Keratinocyte (primary cell): ENCODE results near the gene TYMS. TPM values are rescaled to one million over a fixed set of nuclear protein-coding genes. Genes with fewer than 3 reads are reported as not detected.

Source experiments
- DNase-seq: peaks from one replicate; pipeline ENCODE4 v3.0.0-alpha.2; 2011; ENCODE audit warnings: low read depth, missing footprints, low spot score
- FAIRE-seq: peaks from 2 replicates; lab custom pipeline; 2011; peaks lifted over from hg19 to GRCh38; lab: Jason Lieb, UNC
- H2AFZ ChIP-seq: 2 replicates; pipeline ENCODE4 v1.6.0; 2012; ENCODE audit warnings: low read length, control low read depth, inconsistent platforms; ENCODE audit not compliant: control insufficient read depth
- H3K27ac ChIP-seq: 2 replicates; pipeline ENCODE4 v1.5.1; 2011; ENCODE audit warnings: low read length; ENCODE audit not compliant: control insufficient read depth, insufficient read depth
- H3K27me3 ChIP-seq: 3 replicates; pipeline ENCODE4 v1.6.0; 2011; ENCODE audit warnings: low read length; ENCODE audit not compliant: control insufficient read depth, insufficient read depth; ENCODE audit errors: extremely low read depth
- H3K36me3 ChIP-seq, 2 experiments: 2 replicates in 1 of 2; 3 replicates in 1 of 2; pipeline ENCODE4 v1.5.1; 2011; ENCODE audit warnings: low read length in 2 of 2, mild to moderate bottlenecking in 1 of 2; ENCODE audit not compliant: control insufficient read depth in 2 of 2, insufficient read depth in 2 of 2; ENCODE audit errors: extremely low read depth in 1 of 2
- H3K4me1 ChIP-seq: 3 replicates; pipeline ENCODE4 v1.5.1; 2011; ENCODE audit warnings: low read length; ENCODE audit not compliant: control insufficient read depth, insufficient read depth; ENCODE audit errors: extremely low read depth
- H3K4me2 ChIP-seq: 3 replicates; pipeline ENCODE4 v1.6.0; 2011; ENCODE audit warnings: low read depth, low read length; ENCODE audit not compliant: control insufficient read depth, insufficient read depth; ENCODE audit errors: extremely low read depth
- H3K4me3 ChIP-seq, 3 experiments: fragments of 200-600 bp in 1 of 3; sonication (generic) in 1 of 3; 2 replicates in 2 of 3; 3 replicates in 1 of 3; pipeline ENCODE4 v1.5.1; 2011 to 2016; ENCODE audit warnings: low read length in 3 of 3, mild to moderate bottlenecking in 3 of 3, control low read depth in 2 of 3, inconsistent platforms in 1 of 3, low read depth in 1 of 3, mixed read lengths in 1 of 3, mixed run types in 1 of 3, moderate library complexity in 1 of 3; ENCODE audit not compliant: control insufficient read depth in 2 of 3, insufficient read depth in 2 of 3; ENCODE audit errors: extremely low read depth in 1 of 3
- H3K79me2 ChIP-seq: 2 replicates; pipeline ENCODE4 v1.6.0; 2012; ENCODE audit warnings: low read length; ENCODE audit not compliant: control insufficient read depth, insufficient read depth
- H3K9ac ChIP-seq: 3 replicates; pipeline ENCODE4 v1.6.0; 2011; ENCODE audit warnings: low read length; ENCODE audit not compliant: control insufficient read depth, insufficient read depth; ENCODE audit errors: extremely low read depth
- H3K9me1 ChIP-seq: 3 replicates; pipeline ENCODE4 v1.6.0; 2011; ENCODE audit warnings: low read length; ENCODE audit not compliant: control insufficient read depth, insufficient read depth; ENCODE audit errors: extremely low read depth
- H3K9me3 ChIP-seq: 2 replicates; pipeline ENCODE4 v1.5.1; 2012; ENCODE audit warnings: low read depth, low read length; ENCODE audit not compliant: control insufficient read depth
- H4K20me1 ChIP-seq: 3 replicates; pipeline ENCODE4 v1.6.0; 2011; ENCODE audit warnings: low read length; ENCODE audit not compliant: control insufficient read depth, insufficient read depth; ENCODE audit errors: extremely low read depth
- CTCF ChIP-seq, 3 experiments: IDR thresholded peaks in 1 of 3; conservative IDR thresholded peaks in 1 of 3; optimal IDR thresholded peaks in 1 of 3; 2 replicates in 2 of 3; 3 replicates in 1 of 3; pipeline versions ENCODE3 to v1.5.1; 2011; ENCODE audit warnings: low read length in 3 of 3, mild to moderate bottlenecking in 3 of 3, moderate library complexity in 2 of 3, control low read depth in 1 of 3, inconsistent platforms in 1 of 3; ENCODE audit not compliant: insufficient read depth in 2 of 3; ENCODE audit errors: extremely low read depth in 1 of 3
- EZH2 ChIP-seq: IDR thresholded peaks from one replicate; pipeline ENCODE4 v1.6.1; 2012; ENCODE audit warnings: inconsistent platforms, mild to moderate bottlenecking, low read length, moderate library complexity
- dilution Hi-C: fragments of 300-500 bp; cut with MboI; formaldehyde crosslinking; loops from one replicate; pipeline ENCODE4 v1.7.0; 2020; ENCODE audit warnings: low sequenced_read_pairs; ENCODE audit not compliant: extremely low pct_ligation_motif_present
- polyA plus RNA-seq, 5 experiments: library from polyadenylated mRNA; depleted of rRNA in 3 of 5; stranded (reverse) in 3 of 5; stranded (forward) in 1 of 5; unstranded in 1 of 5; fragments of >200 nt; gene quantifications; 1 replicate in 1 of 5; 2 replicates in 3 of 5; 3 replicates in 1 of 5; pipeline versions ENCODE4 v1.2.1 to v1.2.3, GENCODE V29; 2011 to 2012; ENCODE audit warnings: missing spikeins in 2 of 5, low read depth in 1 of 5, low replicate concordance in 1 of 5

The TYMS gene
- polyA plus RNA-seq, 1 donor (not counting 4 experiments of a cell fraction or from before 2014, with no cell fraction given), result 39.9 TPM

GRCh38 chr18:610214-610928 is 47.1 kb upstream of the TYMS start:
- Histone ChIP-seq H3K4me1 (no peaks in the 10 kb centered on the region), H3K4me3 (no peak overlapping the region), H3K9me3 (no peaks in the 10 kb centered on the region), H2AFZ (no peak overlapping the region), H3K4me2 (no peak overlapping the region), H3K79me2 (no peaks in the 10 kb centered on the region), H3K27me3 (no peaks in the 10 kb centered on the region), H3K27ac (no peak overlapping the region), H3K36me3 (no peaks in the 10 kb centered on the region), H3K9ac (no peak overlapping the region), H3K9me1 (no peaks in the 10 kb centered on the region), H4K20me1 (no peaks in the 10 kb centered on the region)
- no peak for TF ChIP-seq CTCF (optimal IDR thresholded peaks at IDR 0.05 in 1 of 3, IDR thresholded peaks at IDR 0.05 in 1 of 3, conservative IDR thresholded peaks at IDR 0.05 in 1 of 3; ENCODE audit: extremely low read depth in 1 of 3, insufficient read depth in 2 of 3, low read length in 3 of 3)
- no peak for TF ChIP-seq EZH2
- dilution Hi-C loops, result no loop called here
- FAIRE-seq, result no peak
- DNase-seq, result no peak

GRCh38 chr18:612156-612555 is 45.3 kb upstream of the TYMS start:
- FAIRE-seq (no peak), DNase-seq (no peak)
- H2AFZ ChIP-seq, result no peak overlapping the region
- no peaks in the 10 kb centered on the region for H3K4me1 ChIP-seq
- no peaks in the 10 kb centered on the region for H3K9me3 ChIP-seq
- no peaks in the 10 kb centered on the region for H4K20me1 ChIP-seq
- H3K9ac ChIP-seq, result no peak overlapping the region
- no peaks in the 10 kb centered on the region for H3K36me3 ChIP-seq
- H3K4me3 ChIP-seq, result no peak overlapping the region
- no peak for TF ChIP-seq EZH2
- TF ChIP-seq CTCF (optimal IDR thresholded peaks at IDR 0.05 in 1 of 3, IDR thresholded peaks at IDR 0.05 in 1 of 3, conservative IDR thresholded peaks at IDR 0.05 in 1 of 3; ENCODE audit: extremely low read depth in 1 of 3, insufficient read depth in 2 of 3, low read length in 3 of 3), result no peak
- H3K79me2 ChIP-seq, result no peaks in the 10 kb centered on the region
- H3K27me3 ChIP-seq, result no peaks in the 10 kb centered on the region
- dilution Hi-C loops, result no loop called here
- H3K27ac ChIP-seq, result no peak overlapping the region
- H3K4me2 ChIP-seq, result no peak overlapping the region
- no peaks in the 10 kb centered on the region for H3K9me1 ChIP-seq
